GM19043 (cell line): ENCODE data around the gene ANKRD40.
"Not testable (repeated sequence)": the region's sequence is repeated elsewhere in the genome, so short reads cannot be mapped to it uniquely, and the experiment has no call there.

Experiments
- ATAC-seq: cut with Tn5 transposase; IDR thresholded peaks from one replicate; pipeline ENCODE4 v1.9.1; 2021; ENCODE audit warnings: low read depth; ENCODE audit not compliant: unreplicated experiment

ANKRD40 gene

DNA sequence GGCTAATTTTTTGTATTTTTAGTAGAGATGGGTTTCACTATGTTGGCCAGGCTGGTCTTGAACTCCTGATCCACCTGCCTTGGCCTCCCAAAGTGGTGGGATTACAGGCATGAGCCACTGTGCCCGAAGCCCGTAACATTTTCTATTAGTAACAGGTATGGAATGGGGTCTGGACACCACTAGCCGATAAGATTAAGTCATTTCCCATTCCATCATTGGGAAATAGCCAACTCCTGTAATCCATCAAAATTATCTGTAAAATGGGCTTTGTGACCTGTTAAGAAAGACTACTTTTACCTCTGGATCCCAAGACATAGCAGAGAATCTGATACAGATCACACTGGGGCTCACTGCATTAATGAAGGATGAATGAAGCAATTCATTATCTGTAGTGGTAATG lies 7.8 kb upstream of the ANKRD40 start:
- ATAC-seq, result no peak

DNA sequence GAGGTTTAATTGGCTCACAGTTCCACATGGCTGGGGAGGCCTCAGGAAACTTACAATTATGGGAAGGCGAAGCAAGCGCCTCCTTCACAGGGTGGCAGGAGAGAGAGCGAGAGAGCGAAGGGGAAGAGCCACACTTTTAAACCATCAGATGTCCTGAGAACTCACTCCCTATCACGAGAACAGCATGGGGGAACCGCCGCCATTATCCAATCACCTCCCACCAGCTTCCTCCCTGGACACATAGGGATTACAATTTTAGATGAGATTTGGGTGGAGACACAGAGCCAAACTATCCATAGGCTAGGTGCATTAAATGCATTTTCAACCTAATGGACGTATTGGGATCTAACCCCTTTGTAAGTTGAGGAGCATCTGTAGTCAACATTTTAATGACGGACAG lies 4.9 kb upstream of the ANKRD40 start:
- no peak for ATAC-seq

GRCh38 chr17:50710650-50711049 lies 2.9 kb upstream of the ANKRD40 start:
- no peak for ATAC-seq

DNA sequence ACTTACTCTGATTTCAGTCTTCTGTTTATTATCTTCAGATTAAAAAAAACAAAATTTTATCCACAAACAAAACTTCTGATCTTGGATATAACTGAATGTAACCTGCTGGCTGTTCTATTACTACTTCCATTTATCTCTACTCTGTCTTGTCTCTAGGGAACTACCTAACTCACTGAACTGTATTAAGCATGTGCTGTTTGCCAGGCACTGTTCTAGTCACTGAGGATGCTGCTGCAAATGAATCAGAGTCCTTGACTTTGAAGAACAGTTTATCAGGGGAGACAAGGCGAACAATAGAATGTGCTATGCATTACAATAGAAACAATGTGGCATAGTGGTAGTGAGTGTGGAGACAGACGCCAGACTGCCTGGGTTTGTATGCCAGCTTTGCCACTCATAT lies 2.3 kb upstream of the ANKRD40 start:
- ATAC-seq, result no peak

DNA sequence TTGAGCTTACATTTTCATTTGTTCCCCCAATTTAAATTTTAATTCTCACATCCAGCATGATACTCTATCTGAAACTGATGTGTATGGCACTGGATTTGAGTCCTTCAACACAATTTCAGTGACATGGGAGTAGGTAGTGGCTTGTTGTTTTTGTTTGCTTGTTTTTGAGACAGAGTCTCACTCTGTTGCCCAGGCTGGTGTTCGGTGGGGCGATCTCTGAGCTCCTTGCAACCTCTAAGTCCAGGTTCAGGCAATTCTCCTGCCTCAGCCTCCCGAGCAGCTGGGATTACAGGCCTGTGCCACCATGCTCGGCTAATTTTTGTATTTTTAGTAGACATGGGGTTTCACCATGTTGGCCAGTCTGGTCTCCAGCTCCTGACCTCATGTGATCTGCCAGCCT lies 1.3 kb upstream of the ANKRD40 start:
- ATAC-seq, result not testable (repeated sequence)

GRCh38 chr17:50708050-50709000 lies 611 bp upstream of the ANKRD40 start:
- no peak for ATAC-seq

- no peak for ATAC-seq
These were observed 4.6 kb downstream of the ANKRD40 start for GRCh38 chr17:50703162-50703561.

- no peak for ATAC-seq
These were observed 8.3 kb downstream of the ANKRD40 start for GRCh38 chr17:50699410-50699809.

DNA sequence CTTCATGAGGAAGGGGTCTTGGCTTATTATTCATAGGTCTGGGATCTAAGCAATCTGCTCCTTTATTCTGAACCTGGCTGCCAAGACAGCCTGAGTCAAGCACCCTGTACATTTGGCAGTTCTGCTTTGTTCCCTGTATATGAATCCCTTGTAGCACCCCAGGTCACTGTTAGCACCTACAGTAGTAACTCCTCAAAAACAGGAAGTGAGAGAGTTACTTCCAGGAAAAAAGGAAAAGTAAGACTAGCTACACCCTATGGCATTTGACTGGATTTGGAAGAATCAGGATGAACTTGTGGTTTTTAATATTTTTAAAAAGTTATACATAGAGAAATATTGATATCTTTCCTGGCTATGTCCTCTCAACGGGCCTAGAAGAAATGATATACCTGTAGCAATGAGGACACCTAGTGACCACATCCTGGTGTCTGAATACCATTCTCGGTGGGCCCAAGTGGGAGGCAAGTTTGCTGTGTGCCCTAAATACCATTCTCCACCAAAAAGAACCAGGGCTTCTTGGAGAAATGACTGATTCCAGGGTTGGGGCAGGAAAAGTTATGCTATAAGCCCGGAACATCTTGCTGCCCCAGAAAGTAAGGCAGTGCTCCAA lies 9.9 kb downstream of the ANKRD40 start:
- no peak for ATAC-seq

DNA sequence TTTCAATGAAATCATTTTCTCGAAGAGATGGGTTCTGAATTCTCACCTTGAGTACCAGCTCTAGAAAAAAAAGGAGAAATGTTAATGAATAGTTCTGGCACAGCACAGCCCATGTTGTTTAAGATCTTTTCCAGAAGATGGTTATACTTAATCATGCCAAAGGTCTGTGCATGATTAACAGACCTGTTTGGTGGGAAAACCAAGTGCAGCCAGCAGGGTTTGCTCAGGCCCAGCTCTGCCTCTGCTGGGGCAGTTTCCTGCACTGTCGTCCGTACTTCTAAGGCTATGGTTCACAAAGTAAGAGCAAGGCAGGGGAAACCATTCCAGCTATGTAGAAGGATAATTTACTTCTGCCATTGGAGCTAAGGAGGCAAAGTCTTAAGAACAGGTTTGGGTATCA lies 10.7 kb downstream of the ANKRD40 start:
- no peak for ATAC-seq

DNA sequence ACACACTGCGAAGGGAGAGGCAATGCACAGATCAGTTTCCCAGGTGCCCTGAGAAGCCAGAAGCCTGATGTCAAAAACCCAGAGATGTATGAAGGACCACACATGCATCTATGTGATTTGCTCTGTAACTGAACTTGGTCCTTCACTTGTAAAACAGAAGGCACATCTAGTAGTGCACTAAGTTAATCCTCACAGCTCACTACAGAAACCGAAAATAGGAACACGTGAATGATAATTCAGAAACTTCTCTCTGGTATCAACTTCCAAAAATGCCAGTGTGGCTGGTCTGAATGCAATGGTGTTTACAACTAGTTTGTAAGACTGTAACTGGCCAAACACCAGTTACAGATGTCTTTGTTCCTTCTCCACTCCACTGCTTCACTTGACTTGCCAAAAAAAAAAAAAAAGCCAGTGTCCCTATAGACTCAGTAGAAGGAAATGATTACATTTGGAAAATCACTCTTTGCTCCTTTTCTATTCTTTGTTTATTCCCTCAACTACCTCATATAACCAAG lies 11.3 kb downstream of the ANKRD40 start:
- no peak for ATAC-seq

DNA sequence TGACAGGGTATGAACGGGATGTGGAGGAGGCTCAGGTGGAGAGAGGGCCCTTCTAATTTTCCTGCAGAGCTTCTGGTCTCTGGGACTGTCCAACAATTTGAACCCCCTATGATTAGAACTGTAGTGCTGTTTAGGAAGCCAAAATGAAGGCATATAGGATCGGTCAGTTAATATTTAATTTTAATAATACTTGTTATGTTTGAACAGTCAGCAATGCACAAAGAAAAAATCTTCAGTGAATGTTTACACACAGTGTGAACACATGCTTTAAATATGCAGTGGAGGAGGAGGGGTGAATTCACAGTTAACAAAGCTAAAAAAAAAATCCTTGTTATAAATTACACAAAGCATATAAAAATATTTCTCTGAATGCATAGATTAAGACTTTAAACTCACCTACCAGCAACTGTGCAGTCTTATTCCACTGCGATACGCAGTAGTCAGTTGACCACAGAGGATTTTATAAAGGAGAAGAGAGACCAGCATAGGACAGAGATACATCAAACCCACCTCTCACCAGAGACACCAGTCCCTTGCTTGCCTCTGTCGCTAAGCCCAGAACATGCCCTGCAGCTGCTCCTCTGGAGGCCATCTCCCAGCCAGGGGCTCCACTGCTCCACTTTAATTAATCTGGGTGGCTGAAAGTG lies 14.6 kb downstream of the ANKRD40 start:
- no peak for ATAC-seq

DNA sequence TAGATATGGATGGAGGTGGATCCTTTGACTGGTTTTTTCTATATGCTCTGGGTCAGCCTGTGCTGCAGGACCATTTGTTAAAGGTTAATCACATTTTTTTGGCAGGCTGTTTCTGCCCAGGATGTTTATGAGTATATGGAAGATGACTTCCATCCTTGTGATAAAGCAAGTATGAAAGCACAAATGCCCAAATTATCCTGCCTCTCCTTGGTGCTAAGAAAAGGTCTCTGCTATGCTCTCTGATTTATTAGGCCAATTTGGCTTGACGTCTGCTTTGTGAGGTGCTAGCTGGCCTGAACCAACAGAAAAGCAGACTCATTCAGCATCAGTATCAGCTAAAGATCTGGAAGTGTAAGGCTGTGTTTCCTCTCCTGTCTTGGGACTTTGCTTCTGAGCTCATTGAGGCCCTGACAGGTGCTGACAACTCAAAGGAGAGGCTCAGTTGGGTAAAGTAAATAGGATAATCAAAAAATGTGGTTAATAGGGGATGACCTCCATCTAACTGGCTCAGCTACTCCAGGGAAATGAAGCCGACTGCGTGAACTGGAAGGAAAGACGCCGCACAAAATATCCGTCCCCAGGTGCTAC lies 15.2 kb downstream of the ANKRD40 start:
- no peak for ATAC-seq

DNA sequence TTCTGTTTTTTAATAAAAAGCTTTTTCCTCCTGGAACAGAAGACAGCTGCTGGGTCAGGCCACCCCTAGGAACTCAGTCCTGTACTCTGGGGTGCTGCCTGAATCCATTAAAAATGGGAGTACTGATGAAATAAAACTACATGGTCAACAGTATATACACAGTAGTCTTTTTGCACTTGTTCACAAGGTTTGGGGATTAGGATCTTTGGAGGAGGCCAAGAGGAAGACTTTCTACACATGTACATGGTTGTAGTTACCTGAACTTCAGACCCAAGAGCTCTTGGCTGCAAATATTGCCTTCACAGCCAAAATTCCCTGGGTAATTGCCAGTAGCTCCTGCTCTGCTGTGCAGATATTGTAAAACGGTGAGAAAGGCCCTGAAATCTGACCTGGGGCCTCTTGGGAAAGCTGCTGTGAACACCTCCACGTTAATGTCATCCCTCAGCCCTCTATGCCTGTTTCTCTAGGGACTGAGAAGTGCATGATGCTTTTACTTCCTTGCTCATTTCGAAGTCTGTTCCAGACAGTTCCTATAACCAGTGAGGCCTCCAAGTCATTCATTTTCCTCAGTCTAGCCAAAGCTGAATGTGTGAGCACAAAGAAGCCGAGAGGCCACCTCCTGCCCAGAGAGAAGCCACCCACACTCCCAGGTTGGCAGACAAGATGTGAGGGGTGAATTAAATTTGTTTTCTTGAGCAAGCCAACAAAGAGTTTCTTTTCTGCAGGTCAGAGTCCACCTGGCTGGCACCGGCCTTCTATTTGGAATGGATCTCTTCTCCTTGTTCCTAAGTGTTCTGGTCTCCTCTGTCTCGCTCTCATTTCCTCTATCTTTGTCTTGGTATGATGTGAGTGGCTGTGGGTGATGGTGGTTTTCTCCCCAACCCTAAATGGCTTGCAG lies 15.9 kb downstream of the ANKRD40 start:
- no peak for ATAC-seq

DNA sequence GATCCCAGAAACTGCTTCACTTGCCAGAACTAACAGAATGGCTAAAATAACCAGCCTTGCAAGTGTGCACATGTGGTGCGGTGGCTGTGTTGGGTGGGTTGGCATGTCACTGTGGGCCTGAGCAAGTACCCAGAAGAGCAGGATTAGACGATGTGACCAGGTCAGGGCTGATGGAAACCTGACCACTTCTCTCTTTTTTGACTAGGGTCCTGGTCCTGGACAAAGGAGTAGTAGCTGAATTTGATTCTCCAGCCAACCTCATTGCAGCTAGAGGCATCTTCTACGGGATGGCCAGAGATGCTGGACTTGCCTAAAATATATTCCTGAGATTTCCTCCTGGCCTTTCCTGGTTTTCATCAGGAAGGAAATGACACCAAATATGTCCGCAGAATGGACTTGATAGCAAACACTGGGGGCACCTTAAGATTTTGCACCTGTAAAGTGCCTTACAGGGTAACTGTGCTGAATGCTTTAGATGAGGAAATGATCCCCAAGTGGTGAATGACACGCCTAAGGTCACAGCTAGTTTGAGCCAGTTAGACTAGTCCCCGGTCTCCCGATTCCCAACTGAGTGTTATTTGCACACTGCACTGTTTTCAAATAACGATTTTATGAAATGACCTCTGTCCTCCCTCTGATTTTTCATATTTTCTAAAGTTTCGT lies 16.7 kb downstream of the ANKRD40 start:
- no peak for ATAC-seq

DNA sequence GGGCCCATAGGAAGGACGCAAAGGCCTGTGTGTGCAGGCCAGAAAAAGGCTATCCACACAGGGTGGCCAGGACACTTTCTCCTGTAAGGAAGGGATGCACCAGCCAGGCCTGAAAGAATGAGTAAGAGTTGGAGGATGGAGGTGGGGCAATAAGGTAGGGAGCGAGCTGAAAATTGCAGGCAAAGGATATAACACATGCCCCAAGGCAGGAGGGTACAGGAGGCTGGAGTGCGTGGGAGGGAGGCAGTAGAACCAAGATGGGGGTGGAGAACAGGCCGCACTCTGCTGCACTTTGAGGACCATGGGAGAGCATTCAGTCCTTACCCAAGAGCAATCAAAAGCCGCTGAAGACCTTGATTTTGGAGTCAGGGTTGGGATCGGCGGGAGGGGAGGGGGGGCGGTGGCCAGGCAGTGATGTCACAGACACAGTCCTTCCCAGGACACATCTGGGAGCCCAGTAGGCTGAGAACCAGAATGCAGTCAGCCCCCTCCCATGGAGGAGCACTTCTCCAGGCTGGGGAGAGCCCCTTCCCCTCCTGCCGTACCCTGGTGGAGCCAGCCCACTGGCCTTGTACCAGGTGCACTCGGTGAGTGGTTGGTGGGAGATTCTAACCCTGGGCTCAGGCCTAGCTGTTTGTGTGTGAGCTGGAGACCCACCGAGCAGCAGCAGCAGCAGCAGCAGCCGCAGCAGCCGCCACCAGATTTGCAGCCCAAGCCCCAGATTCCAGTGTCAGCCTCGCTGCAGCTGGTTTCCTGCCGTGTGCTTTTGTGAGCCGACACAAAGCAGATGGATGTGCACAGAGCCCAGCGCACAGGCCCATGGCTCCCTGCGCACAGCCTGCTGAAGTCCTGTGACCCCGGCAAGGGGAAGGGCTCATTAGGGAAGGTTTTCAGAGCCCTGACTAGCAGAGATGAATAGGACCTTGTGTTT lies 17.5 kb downstream of the ANKRD40 start:
- no peak for ATAC-seq

GRCh38 chr17:50689251-50689650 lies 18.5 kb downstream of the ANKRD40 start:
- ATAC-seq, result no peak

DNA sequence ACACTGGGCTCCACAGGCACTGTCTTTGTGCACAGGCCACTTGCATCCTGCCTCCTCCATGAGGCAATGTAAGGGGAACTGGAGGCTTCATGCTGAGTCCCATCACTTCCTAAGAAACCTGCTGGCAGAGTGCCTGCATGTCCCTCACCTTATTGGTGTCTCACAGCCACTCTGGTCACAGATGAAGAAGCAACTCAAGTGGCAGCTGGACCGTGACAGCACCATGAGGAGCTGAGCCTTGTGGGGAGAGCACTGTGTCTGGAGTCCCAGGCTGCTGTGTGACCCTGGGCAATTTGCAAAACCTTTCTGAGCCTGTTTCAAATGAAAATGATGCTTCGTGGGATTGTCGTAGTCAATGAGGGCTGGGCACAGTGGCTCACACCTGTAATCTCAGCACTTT lies 19.5 kb downstream of the ANKRD40 start:
- no peak for ATAC-seq
